Calu3 (cell line): ENCODE results near the gene RENBP. TPM values are rescaled to one million over a fixed set of nuclear protein-coding genes. Genes with fewer than 3 reads are reported as not detected.

Experiments used
- BruUV-seq: library from RNA; stranded (reverse); fragments of 400-500 nt; replicated peaks from 2 replicates; lab custom pipeline; 2021; lab: Mats Ljungman, UMichigan
- CTCF ChIA-PET: fragments of 300-600 bp; sonication (Branson Sonifier 250); formaldehyde crosslinking; loops from one replicate; lab custom pipeline; 2022; ENCODE audit warnings: antibody characterized with exemption; lab: Charles Lee
- DNase-seq: peaks from one replicate; pipeline ENCODE4 v3.0.0; 2022
- H3K27ac Mint-ChIP-seq: one replicate; pipeline ENCODE4 v1.8.0; 2022; ENCODE audit warnings: mixed read lengths; ENCODE audit not compliant: unreplicated experiment
- H3K27me3 Mint-ChIP-seq: one replicate; pipeline ENCODE4 v1.8.0; 2022; ENCODE audit warnings: mixed read lengths; ENCODE audit not compliant: unreplicated experiment
- H3K36me3 Mint-ChIP-seq: one replicate; pipeline ENCODE4 v1.8.0; 2022; ENCODE audit warnings: mild to moderate bottlenecking, moderate library complexity, mixed read lengths; ENCODE audit not compliant: insufficient read depth, unreplicated experiment
- H3K4me1 Mint-ChIP-seq: one replicate; pipeline ENCODE4 v1.8.0; 2022; ENCODE audit warnings: mild to moderate bottlenecking, low read depth, mixed read lengths; ENCODE audit not compliant: unreplicated experiment
- H3K4me3 Mint-ChIP-seq: one replicate; pipeline ENCODE4 v1.8.0; 2022; ENCODE audit warnings: mild to moderate bottlenecking, low read depth, moderate library complexity, mixed read lengths; ENCODE audit not compliant: unreplicated experiment
- H3K9me3 Mint-ChIP-seq: one replicate; pipeline ENCODE4 v1.8.0; 2022; ENCODE audit warnings: low read depth, mixed read lengths; ENCODE audit not compliant: unreplicated experiment
- CTCF ChIP-seq: fragments of 200-600 bp; IDR thresholded peaks from one replicate; pipeline ENCODE4 v1.8.0; 2022; ENCODE audit warnings: antibody characterized with exemption; ENCODE audit not compliant: unreplicated experiment
- intact Hi-C: fragments of 100-400 bp; cut with micrococcal nuclease; formaldehyde crosslinking; loops from one replicate; pipeline ENCODE4 v1.10.0; 2022; ENCODE audit not compliant: unreplicated experiment
- total RNA-seq: library from RNA; stranded (reverse); gene quantifications from 2 replicates; pipeline ENCODE4 v1.2.3, GENCODE V29; 2022

The RENBP gene
- total RNA-seq, 1 experiment from 2014 or later, result 0.80 TPM

GRCh38 chrX:153941336-153942252 lies 2.8 kb downstream of the RENBP start:
- Mint-ChIP-seq H3K4me3 (no peak overlapping the region), H3K27ac (no peak overlapping the region), H3K27me3 (no peaks in the 10 kb centered on the region), H3K4me1 (no peaks in the 10 kb centered on the region), H3K9me3 (no peaks in the 10 kb centered on the region), H3K36me3 (no peaks in the 10 kb centered on the region)
- no peak for TF ChIP-seq CTCF
- no TSS peak for BruUV-seq
- no peak for DNase-seq
- CTCF ChIA-PET, result interaction anchor here (0.5 to 0.8 kb wide), 3 partner anchors 60 to 476 kb away, joined by 4 to 8 read pairs (median 5); no protein-coding TSS in a partner anchor
- intact Hi-C loops, result no loop called here

- DNase-seq, result no peak
- no peaks in the 10 kb centered on the region for H3K9me3 Mint-ChIP-seq
- H3K27ac Mint-ChIP-seq, result no peak overlapping the region
- CTCF ChIA-PET, result no interaction called here
- peaks cover 8% of the 10 kb centered on the region for H3K36me3 Mint-ChIP-seq
- H3K27me3 Mint-ChIP-seq, result no peaks in the 10 kb centered on the region
- H3K4me1 Mint-ChIP-seq, result no peaks in the 10 kb centered on the region
- TF ChIP-seq CTCF, result no peak
- H3K4me3 Mint-ChIP-seq, result no peak overlapping the region
- intact Hi-C loops, result no loop called here
- BruUV-seq, result no TSS peak
Observed at GRCh38 chrX:153939573-153939972, 4.9 kb downstream of the RENBP start.

- Mint-ChIP-seq H3K4me3 (no peak overlapping the region), H3K9me3 (no peaks in the 10 kb centered on the region), H3K27me3 (no peaks in the 10 kb centered on the region), H3K4me1 (no peaks in the 10 kb centered on the region), H3K36me3 (peaks cover 18% of the 10 kb centered on the region), H3K27ac (no peak overlapping the region)
- TF ChIP-seq CTCF, result no peak
- CTCF ChIA-PET, result interaction anchor here (0.7 kb wide), 1 partner anchor 457 kb away, joined by 5 read pairs; no protein-coding TSS in a partner anchor
- intact Hi-C loops, result no loop called here
- BruUV-seq, result no TSS peak
- no peak for DNase-seq
Observed at GRCh38 chrX:153938226-153938786, 6.1 kb downstream of the RENBP start.

- intact Hi-C loops, result no loop called here
- H3K27me3 Mint-ChIP-seq, result no peaks in the 10 kb centered on the region
- H3K9me3 Mint-ChIP-seq, result no peaks in the 10 kb centered on the region
- H3K27ac Mint-ChIP-seq, result no peak overlapping the region
- H3K4me1 Mint-ChIP-seq, result no peaks in the 10 kb centered on the region
- no TSS peak for BruUV-seq
- no peak overlapping the region for H3K4me3 Mint-ChIP-seq
- CTCF ChIA-PET, result no interaction called here
- no peak for TF ChIP-seq CTCF
- no peak for DNase-seq
- H3K36me3 Mint-ChIP-seq, result peaks cover 25% of the 10 kb centered on the region
Observed at GRCh38 chrX:153937056-153937455, 7.4 kb downstream of the RENBP start.
